ENCODE results near the gene PUM2. TPM values are rescaled to one million over a fixed set of nuclear protein-coding genes. Genes with fewer than 3 reads are reported as not detected.
A peak's percentile ranks its signal among the peaks of the same experiment; 100 is the strongest.

The PUM2 gene
- total RNA-seq, 1 donor from 2014 or later = 122 TPM

GRCh38 chr2:20317690-20318089 is 33.0 kb downstream of the PUM2 start:
- Mint-ChIP-seq H3K27ac (no peak overlapping the region), H3K9me3 (no peaks in the 10 kb centered on the region), H3K27me3 (ENCODE audit: low read depth) (no peaks in the 10 kb centered on the region), H3K36me3 (peaks cover 46% of the 10 kb centered on the region), H3K4me3 (no peak overlapping the region), H3K4me1 (peaks cover 7% of the 10 kb centered on the region)
- no peak for TF ChIP-seq CTCF (IDR thresholded peaks at IDR 0.05; ENCODE audit: unreplicated experiment)
- no peak for DNase-seq (ENCODE audit: low spot score in 2 of 2, unreplicated experiment in 2 of 2)

DNA sequence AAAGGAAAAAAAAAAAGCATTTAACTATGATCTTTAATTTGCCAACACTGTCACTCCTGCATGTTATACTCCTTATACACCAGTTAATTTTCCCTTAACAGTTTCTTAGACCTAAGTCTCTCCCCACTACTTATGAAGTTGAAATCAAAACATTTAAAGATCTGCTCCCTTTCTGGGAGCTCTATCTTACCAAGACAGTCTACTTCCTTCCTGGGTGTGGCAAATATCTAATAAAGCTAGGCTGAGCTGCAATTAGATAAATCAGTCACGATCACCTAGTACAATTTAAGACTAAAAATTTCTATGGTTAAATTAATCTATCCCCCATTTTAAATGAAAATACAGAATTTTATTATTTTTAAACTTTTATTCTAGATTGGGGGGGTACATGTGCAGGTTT is 33.4 kb downstream of the PUM2 start:
- no peaks in the 10 kb centered on the region for H3K9me3 Mint-ChIP-seq
- H3K27me3 Mint-ChIP-seq (ENCODE audit: low read depth) = no peaks in the 10 kb centered on the region
- TF ChIP-seq CTCF (IDR thresholded peaks at IDR 0.05; ENCODE audit: unreplicated experiment) = no peak
- peaks cover 48% of the 10 kb centered on the region for H3K36me3 Mint-ChIP-seq
- H3K27ac Mint-ChIP-seq = no peak overlapping the region
- no peak for DNase-seq (ENCODE audit: low spot score in 2 of 2, unreplicated experiment in 2 of 2)
- H3K4me1 Mint-ChIP-seq = peaks cover 7% of the 10 kb centered on the region
- H3K4me3 Mint-ChIP-seq = no peak overlapping the region

GRCh38 chr2:20314562-20315501 is 35.8 kb downstream of the PUM2 start:
- Mint-ChIP-seq H3K27ac (peak overlapping the region; percentile 30), H3K9me3 (no peaks in the 10 kb centered on the region), H3K36me3 (peaks cover 42% of the 10 kb centered on the region), H3K4me3 (no peak overlapping the region), H3K27me3 (ENCODE audit: low read depth) (no peaks in the 10 kb centered on the region), H3K4me1 (peaks cover 4% of the 10 kb centered on the region)
- DNase-seq (ENCODE audit: low spot score in 2 of 2, unreplicated experiment in 2 of 2) = no peak
- TF ChIP-seq CTCF (IDR thresholded peaks at IDR 0.05; ENCODE audit: unreplicated experiment) = no peak

DNA sequence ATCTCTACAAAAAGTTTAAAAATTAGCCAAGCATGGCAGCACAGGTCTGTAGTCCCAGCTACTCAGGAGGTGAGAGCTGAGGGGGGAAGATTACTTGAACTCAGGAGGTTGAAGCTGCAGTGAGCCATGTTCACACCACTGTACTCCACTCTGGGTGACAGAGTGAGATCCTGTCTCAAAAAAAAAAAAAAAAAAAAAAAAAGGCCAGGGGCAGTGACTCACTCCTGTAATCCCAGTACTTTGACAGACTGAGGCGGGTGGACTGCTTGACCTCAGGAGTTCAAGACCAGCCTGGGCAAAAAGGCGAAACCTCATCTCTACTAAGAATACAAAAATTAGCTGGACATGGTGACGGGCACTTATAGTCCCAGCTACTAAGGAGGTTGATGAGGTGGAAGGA is 37.0 kb downstream of the PUM2 start:
- TF ChIP-seq CTCF (IDR thresholded peaks at IDR 0.05; ENCODE audit: unreplicated experiment) = no peak
- no peak for DNase-seq (ENCODE audit: low spot score in 2 of 2, unreplicated experiment in 2 of 2)
- peaks cover 38% of the 10 kb centered on the region for H3K36me3 Mint-ChIP-seq
- no peak overlapping the region for H3K27ac Mint-ChIP-seq
- peaks cover 5% of the 10 kb centered on the region for H3K4me1 Mint-ChIP-seq
- no peaks in the 10 kb centered on the region for H3K9me3 Mint-ChIP-seq
- H3K4me3 Mint-ChIP-seq = no peak overlapping the region
- H3K27me3 Mint-ChIP-seq (ENCODE audit: low read depth) = no peaks in the 10 kb centered on the region

DNA sequence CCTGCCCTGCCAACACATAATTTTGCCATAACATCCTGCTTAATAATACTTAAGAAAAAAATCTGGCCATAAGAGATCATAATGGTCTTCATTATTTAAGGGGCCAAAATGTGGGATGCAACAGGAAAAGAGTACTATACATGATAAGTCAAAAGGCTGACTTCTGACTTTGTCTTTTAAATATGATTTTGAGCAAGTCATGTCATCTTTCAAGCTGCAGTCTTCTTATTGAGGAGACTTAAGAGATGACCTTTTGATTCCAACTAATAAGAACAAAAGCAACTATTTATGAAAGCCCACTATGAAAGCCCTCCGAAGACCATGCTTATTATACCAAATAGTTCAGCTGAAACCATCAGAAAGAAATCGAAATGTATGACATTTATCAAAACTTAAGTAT is 41.6 kb downstream of the PUM2 start:
- no peak for TF ChIP-seq CTCF (IDR thresholded peaks at IDR 0.05; ENCODE audit: unreplicated experiment)
- no peaks in the 10 kb centered on the region for H3K27me3 Mint-ChIP-seq (ENCODE audit: low read depth)
- no peak overlapping the region for H3K4me3 Mint-ChIP-seq
- no peak for DNase-seq (ENCODE audit: low spot score in 2 of 2, unreplicated experiment in 2 of 2)
- peaks cover 39% of the 10 kb centered on the region for H3K36me3 Mint-ChIP-seq
- no peaks in the 10 kb centered on the region for H3K9me3 Mint-ChIP-seq
- H3K27ac Mint-ChIP-seq = no peak overlapping the region
- H3K4me1 Mint-ChIP-seq = peaks cover 8% of the 10 kb centered on the region
